ENCODE data around the gene JAG1. TPM values are rescaled to one million over a fixed set of nuclear protein-coding genes. Genes with fewer than 3 reads are reported as not detected.
A peak's percentile ranks its signal among the peaks of the same experiment; 100 is the strongest.

JAG1 gene
- total RNA-seq, 1 donor from 2014 or later, result 60.5 TPM

- H3K27ac ChIP-seq (ENCODE audit: low read depth, low read length), result peak overlapping the region; percentile 21
- H3K36me3 ChIP-seq (ENCODE audit: control insufficient read depth in 3 of 3, insufficient read depth in 3 of 3, low read length in 3 of 3), result peaks cover 52 to 80% (median 60%) of the 10 kb centered on the region in 3 donors
- no peak overlapping the region for H3K9ac ChIP-seq (ENCODE audit: low read depth in 1 of 3, low read length in 3 of 3)
Observed at GRCh38 chr20:10648651-10649050, 25.1 kb downstream of the JAG1 start.

GRCh38 chr20:10647909-10648308 is 25.9 kb downstream of the JAG1 start:
- Histone ChIP-seq H3K4me3 (ENCODE audit: low read length in 3 of 3) (no peak overlapping the region), H3K4me1 (ENCODE audit: control insufficient read depth in 3 of 3, insufficient read depth in 3 of 3, low read length in 3 of 3) (peaks cover 29 to 32% (median 30%) of the 10 kb centered on the region in 3 donors), H3K36me3 (ENCODE audit: control insufficient read depth in 3 of 3, insufficient read depth in 3 of 3, low read length in 3 of 3) (peaks cover 57 to 85% (median 64%) of the 10 kb centered on the region in 3 donors), H3K27me3 (ENCODE audit: control insufficient read depth in 3 of 3, insufficient read depth in 3 of 3, low read length in 3 of 3) (no peaks in the 10 kb centered on the region), H3K27ac (ENCODE audit: low read depth, low read length) (peak overlapping the region; percentile 21), H3K9me3 (ENCODE audit: control insufficient read depth in 3 of 3, low read length in 3 of 3) (no peaks in the 10 kb centered on the region), H3K9ac (ENCODE audit: low read depth in 1 of 3, low read length in 3 of 3) (no peak overlapping the region)

More at GRCh38 chr20:10648651-10649050, 25.1 kb downstream of the JAG1 start:
- Histone ChIP-seq H3K9me3 (ENCODE audit: control insufficient read depth in 3 of 3, low read length in 3 of 3) (no peaks in the 10 kb centered on the region), H3K4me1 (ENCODE audit: control insufficient read depth in 3 of 3, insufficient read depth in 3 of 3, low read length in 3 of 3) (peaks cover 28 to 35% (median 28%) of the 10 kb centered on the region in 3 donors), H3K4me3 (ENCODE audit: low read length in 3 of 3) (no peak overlapping the region), H3K27me3 (ENCODE audit: control insufficient read depth in 3 of 3, insufficient read depth in 3 of 3, low read length in 3 of 3) (no peaks in the 10 kb centered on the region)

GRCh38 chr20:10647471-10647870 is 26.3 kb downstream of the JAG1 start:
- Histone ChIP-seq H3K4me3 (ENCODE audit: low read length in 3 of 3) (no peak overlapping the region), H3K4me1 (ENCODE audit: control insufficient read depth in 3 of 3, insufficient read depth in 3 of 3, low read length in 3 of 3) (peaks cover 25 to 28% (median 26%) of the 10 kb centered on the region in 3 donors), H3K27me3 (ENCODE audit: control insufficient read depth in 3 of 3, insufficient read depth in 3 of 3, low read length in 3 of 3) (no peaks in the 10 kb centered on the region), H3K9me3 (ENCODE audit: control insufficient read depth in 3 of 3, low read length in 3 of 3) (no peaks in the 10 kb centered on the region), H3K9ac (ENCODE audit: low read depth in 1 of 3, low read length in 3 of 3) (no peak overlapping the region), H3K27ac (ENCODE audit: low read depth, low read length) (no peak overlapping the region), H3K36me3 (ENCODE audit: control insufficient read depth in 3 of 3, insufficient read depth in 3 of 3, low read length in 3 of 3) (peaks cover 54 to 89% (median 65%) of the 10 kb centered on the region in 3 donors)

- Histone ChIP-seq H3K27ac (ENCODE audit: low read depth, low read length) (no peak overlapping the region), H3K4me1 (ENCODE audit: control insufficient read depth in 3 of 3, insufficient read depth in 3 of 3, low read length in 3 of 3) (peaks cover 21 to 27% (median 25%) of the 10 kb centered on the region in 3 donors), H3K36me3 (ENCODE audit: control insufficient read depth in 3 of 3, insufficient read depth in 3 of 3, low read length in 3 of 3) (peaks cover 59 to 91% (median 70%) of the 10 kb centered on the region in 3 donors), H3K27me3 (ENCODE audit: control insufficient read depth in 3 of 3, insufficient read depth in 3 of 3, low read length in 3 of 3) (no peaks in the 10 kb centered on the region), H3K9ac (ENCODE audit: low read depth in 1 of 3, low read length in 3 of 3) (no peak overlapping the region), H3K4me3 (ENCODE audit: low read length in 3 of 3) (no peak overlapping the region), H3K9me3 (ENCODE audit: control insufficient read depth in 3 of 3, low read length in 3 of 3) (no peaks in the 10 kb centered on the region)
Observed at GRCh38 chr20:10646886-10647420, 26.8 kb downstream of the JAG1 start.

- Histone ChIP-seq H3K27ac (ENCODE audit: low read depth, low read length) (no peak overlapping the region), H3K27me3 (ENCODE audit: control insufficient read depth in 3 of 3, insufficient read depth in 3 of 3, low read length in 3 of 3) (no peaks in the 10 kb centered on the region), H3K9me3 (ENCODE audit: control insufficient read depth in 3 of 3, low read length in 3 of 3) (no peaks in the 10 kb centered on the region), H3K36me3 (ENCODE audit: control insufficient read depth in 3 of 3, insufficient read depth in 3 of 3, low read length in 3 of 3) (peaks cover 61 to 91% (median 73%) of the 10 kb centered on the region in 3 donors), H3K4me3 (ENCODE audit: low read length in 3 of 3) (no peak overlapping the region), H3K9ac (ENCODE audit: low read depth in 1 of 3, low read length in 3 of 3) (no peak overlapping the region), H3K4me1 (ENCODE audit: control insufficient read depth in 3 of 3, insufficient read depth in 3 of 3, low read length in 3 of 3) (peaks cover 15 to 20% (median 17%) of the 10 kb centered on the region in 3 donors)
Observed at GRCh38 chr20:10646006-10646405, 27.8 kb downstream of the JAG1 start.

- Histone ChIP-seq H3K27ac (ENCODE audit: low read depth, low read length) (peak overlapping the region; percentile 41), H3K36me3 (ENCODE audit: control insufficient read depth in 3 of 3, insufficient read depth in 3 of 3, low read length in 3 of 3) (peaks cover 69 to 93% (median 77%) of the 10 kb centered on the region in 3 donors), H3K9ac (ENCODE audit: low read depth in 1 of 3, low read length in 3 of 3) (no peak overlapping the region), H3K4me3 (ENCODE audit: low read length in 3 of 3) (no peak overlapping the region), H3K4me1 (ENCODE audit: control insufficient read depth in 3 of 3, insufficient read depth in 3 of 3, low read length in 3 of 3) (peaks cover 15 to 19% (median 17%) of the 10 kb centered on the region in 3 donors), H3K27me3 (ENCODE audit: control insufficient read depth in 3 of 3, insufficient read depth in 3 of 3, low read length in 3 of 3) (no peaks in the 10 kb centered on the region), H3K9me3 (ENCODE audit: control insufficient read depth in 3 of 3, low read length in 3 of 3) (no peaks in the 10 kb centered on the region)
Observed at GRCh38 chr20:10645205-10645570, 28.6 kb downstream of the JAG1 start.

GRCh38 chr20:10644458-10645204 is 29.2 kb downstream of the JAG1 start:
- Histone ChIP-seq H3K4me3 (ENCODE audit: low read length in 3 of 3) (no peak overlapping the region), H3K4me1 (ENCODE audit: control insufficient read depth in 3 of 3, insufficient read depth in 3 of 3, low read length in 3 of 3) (peaks cover 16 to 23% (median 17%) of the 10 kb centered on the region in 3 donors), H3K9me3 (ENCODE audit: control insufficient read depth in 3 of 3, low read length in 3 of 3) (no peaks in the 10 kb centered on the region), H3K9ac (ENCODE audit: low read depth in 1 of 3, low read length in 3 of 3) (no peak overlapping the region), H3K36me3 (ENCODE audit: control insufficient read depth in 3 of 3, insufficient read depth in 3 of 3, low read length in 3 of 3) (peaks cover 69 to 93% (median 73%) of the 10 kb centered on the region in 3 donors), H3K27ac (ENCODE audit: low read depth, low read length) (peak overlapping the region; percentile 41), H3K27me3 (ENCODE audit: control insufficient read depth in 3 of 3, insufficient read depth in 3 of 3, low read length in 3 of 3) (no peaks in the 10 kb centered on the region)

GRCh38 chr20:10643560-10643873 is 30.3 kb downstream of the JAG1 start:
- H3K4me1 ChIP-seq (ENCODE audit: control insufficient read depth in 3 of 3, insufficient read depth in 3 of 3, low read length in 3 of 3), result peaks cover 19 to 23% (median 20%) of the 10 kb centered on the region in 3 donors
- peak overlapping the region in 1 of 3 donors; percentile 15 for H3K9ac ChIP-seq (ENCODE audit: low read depth in 1 of 3, low read length in 3 of 3)
- H3K27ac ChIP-seq (ENCODE audit: low read depth, low read length), result no peak overlapping the region
- H3K36me3 ChIP-seq (ENCODE audit: control insufficient read depth in 3 of 3, insufficient read depth in 3 of 3, low read length in 3 of 3), result peaks cover 72 to 87% (median 74%) of the 10 kb centered on the region in 3 donors
- H3K4me3 ChIP-seq (ENCODE audit: low read length in 3 of 3), result no peak overlapping the region
- no peaks in the 10 kb centered on the region for H3K27me3 ChIP-seq (ENCODE audit: control insufficient read depth in 3 of 3, insufficient read depth in 3 of 3, low read length in 3 of 3)
- no peaks in the 10 kb centered on the region for H3K9me3 ChIP-seq (ENCODE audit: control insufficient read depth in 3 of 3, low read length in 3 of 3)

GRCh38 chr20:10642856-10643559 is 30.8 kb downstream of the JAG1 start:
- H3K9me3 ChIP-seq (ENCODE audit: control insufficient read depth in 3 of 3, low read length in 3 of 3), result no peaks in the 10 kb centered on the region
- H3K36me3 ChIP-seq (ENCODE audit: control insufficient read depth in 3 of 3, insufficient read depth in 3 of 3, low read length in 3 of 3), result peaks cover 67 to 82% (median 69%) of the 10 kb centered on the region in 3 donors
- H3K4me1 ChIP-seq (ENCODE audit: control insufficient read depth in 3 of 3, insufficient read depth in 3 of 3, low read length in 3 of 3), result peaks cover 18 to 23% (median 19%) of the 10 kb centered on the region in 3 donors
- H3K4me3 ChIP-seq (ENCODE audit: low read length in 3 of 3), result no peak overlapping the region
- H3K27me3 ChIP-seq (ENCODE audit: control insufficient read depth in 3 of 3, insufficient read depth in 3 of 3, low read length in 3 of 3), result no peaks in the 10 kb centered on the region
- peak overlapping the region; percentile 31 for H3K27ac ChIP-seq (ENCODE audit: low read depth, low read length)
- peak overlapping the region in 1 of 3 donors; percentile 15 for H3K9ac ChIP-seq (ENCODE audit: low read depth in 1 of 3, low read length in 3 of 3)

GRCh38 chr20:10641893-10642292 is 31.9 kb downstream of the JAG1 start:
- Histone ChIP-seq H3K27ac (ENCODE audit: low read depth, low read length) (no peak overlapping the region), H3K36me3 (ENCODE audit: control insufficient read depth in 3 of 3, insufficient read depth in 3 of 3, low read length in 3 of 3) (peaks cover 57 to 74% (median 58%) of the 10 kb centered on the region in 3 donors), H3K27me3 (ENCODE audit: control insufficient read depth in 3 of 3, insufficient read depth in 3 of 3, low read length in 3 of 3) (no peaks in the 10 kb centered on the region), H3K9ac (ENCODE audit: low read depth in 1 of 3, low read length in 3 of 3) (no peak overlapping the region), H3K4me3 (ENCODE audit: low read length in 3 of 3) (no peak overlapping the region), H3K4me1 (ENCODE audit: control insufficient read depth in 3 of 3, insufficient read depth in 3 of 3, low read length in 3 of 3) (peaks cover 17 to 27% (median 27%) of the 10 kb centered on the region in 3 donors), H3K9me3 (ENCODE audit: control insufficient read depth in 3 of 3, low read length in 3 of 3) (no peaks in the 10 kb centered on the region)

All from skeletal muscle tissue (tissue), 4 donors.